K562 treated with DMSO at 1 percent for 12 hours (cell line): ENCODE data around the gene LRRIQ4. TPM values are rescaled to one million over a fixed set of nuclear protein-coding genes. Genes with fewer than 3 reads are reported as not detected.

Source experiments
- total RNA-seq: library from RNA; unstranded; fragments of 300-600 nt; gene quantifications from 2 replicates; pipeline ENCODE4 v1.2.3, GENCODE V29; 2022; ENCODE audit not compliant: insufficient read depth

The LRRIQ4 gene
- not detected in 2 replicates for total RNA-seq

GRCh38 chr3:169812332-169813235 lies at the start of gene LRRIQ4, which contains the start of gene LRRC34:
LRRIQ4 (plus strand) TSS chr3:169812870; CDS start chr3:169821922, 9,052 bp downstream.
LRRC34 (minus strand) TSS chr3:169812904; CDS start chr3:169812548, 356 bp downstream.

GRCh38 chr3:169764882-169765612 lies 47.6 kb upstream of the LRRIQ4 start, which contains the start of gene TERC:
TERC (minus strand) TSS chr3:169765060.

GRCh38 chr3:169769287-169770181 lies 43.1 kb upstream of the LRRIQ4 start, which contains the start of gene ACTRT3:
ACTRT3 (minus strand) TSS chr3:169769561; CDS start chr3:169769520, 41 bp downstream.

GRCh38 chr3:169772897-169773816 lies 39.5 kb upstream of the LRRIQ4 start, which contains the start of gene MYNN:
MYNN (plus strand) TSS chr3:169773396; CDS start chr3:169774296, 900 bp downstream.

GRCh38 chr3:169869484-169870220 lies 57.0 kb downstream of the LRRIQ4 start, which contains the start of gene LRRC31:
LRRC31 (minus strand) TSS chr3:169869935; CDS start chr3:169869807, 128 bp downstream.

Other genes starting within 250 kb of the LRRIQ4 start
- gene MECOM, start 149.2 kb upstream of the LRRIQ4 start, total RNA-seq: 1.9 and 9.6 TPM in 2 replicates
- gene TERC, start 47.8 kb upstream of the LRRIQ4 start, total RNA-seq: not detected in 2 replicates
- gene ACTRT3, start 43.3 kb upstream of the LRRIQ4 start, total RNA-seq: not detected in 2 replicates
- 4.3 and 9.0 TPM in 2 replicates for gene MYNN, start 39.5 kb upstream of the LRRIQ4 start, total RNA-seq
- gene LRRC34, start within 50 bp of the LRRIQ4 start, total RNA-seq: not detected in 2 replicates
- not detected in 2 replicates for gene LRRC31, start 57.1 kb downstream of the LRRIQ4 start, total RNA-seq
- not detected in 2 replicates for gene SAMD7, start 98.7 kb downstream of the LRRIQ4 start, total RNA-seq
- gene SEC62, start 153.9 kb downstream of the LRRIQ4 start, total RNA-seq: 39.4 and 46.7 TPM in 2 replicates
- gene GPR160, start 225.1 kb downstream of the LRRIQ4 start, total RNA-seq: 4.9 and 12.4 TPM in 2 replicates